Measurements from ENCODE around the gene ALK. TPM values are rescaled to one million over a fixed set of nuclear protein-coding genes. Genes with fewer than 3 reads are reported as not detected.

ALK gene
- total RNA-seq, 2 experiments from 2014 or later = not detected

Other genes with a start within 250 kb of the ALK start
- 10 to 100 TPM; 24.2 to 26.5 TPM for gene YPEL5, start 225.4 kb upstream of the ALK start, total RNA-seq

Measured in activated CD8-positive, alpha-beta memory T cell treated with anti-CD3 and anti-CD28 coated beads, Interleukin-2, amount 10 ng/mL, durations not matched to agents 7 days and 5 days (primary cell).